ENCODE measurements around the gene ARR3.

The ARR3 gene

GRCh38 chrX:70331161-70331560 lies 63.0 kb downstream of the ARR3 start:
- Histone ChIP-seq H3K27me3 (ENCODE audit: control insufficient read depth, insufficient read depth, low read length) (no peaks in the 10 kb centered on the region), H3K27ac (ENCODE audit: low read depth, low read length) (no peak overlapping the region), H3K9me3 (ENCODE audit: control insufficient read depth, insufficient read depth, low read length) (peaks cover 50% of the 10 kb centered on the region), H3K36me3 (ENCODE audit: control insufficient read depth, insufficient read depth, low read length) (peaks cover 68% of the 10 kb centered on the region), H3K9ac (ENCODE audit: low read depth, low read length) (no peak overlapping the region), H3K4me3 (ENCODE audit: low read depth, low read length) (no peak overlapping the region), H3K4me1 (ENCODE audit: control insufficient read depth, insufficient read depth, low read length) (no peaks in the 10 kb centered on the region)

All from HUES48 (cell line).